Astrocyte of the spinal cord (primary cell): ENCODE results near the gene TSPAN9.

Source experiments
- DNase-seq: peaks from one replicate; pipeline ENCODE4 v3.0.0; 2011; ENCODE audit warnings: low read depth, low spot score
- H3K4me3 ChIP-seq: 2 replicates; pipeline ENCODE4 v1.5.1; 2011; ENCODE audit warnings: low read depth, mild to moderate bottlenecking, low read length, moderate library complexity
- CTCF ChIP-seq: IDR thresholded peaks from 2 replicates; pipeline ENCODE4 v1.5.1; 2012; ENCODE audit warnings: low read depth, mild to moderate bottlenecking, low read length, inconsistent platforms
- in situ Hi-C: cut with HindIII; loops from 2 replicates; pipeline ENCODE4 v1.10.0; 2017; ENCODE audit warnings: low sequenced_read_pairs

Gene TSPAN9

GRCh38 chr12:3167636-3168035 lies 90.5 kb downstream of the TSPAN9 start:
- in situ Hi-C loops = no loop called here
- TF ChIP-seq CTCF = no peak
- H3K4me3 ChIP-seq = no peak overlapping the region
- DNase-seq = no peak

GRCh38 chr12:3168223-3169221 lies 91.3 kb downstream of the TSPAN9 start:
- H3K4me3 ChIP-seq = no peak overlapping the region
- peak; percentile 96 for DNase-seq
- in situ Hi-C loops = no loop called here
- no peak for TF ChIP-seq CTCF

DNA sequence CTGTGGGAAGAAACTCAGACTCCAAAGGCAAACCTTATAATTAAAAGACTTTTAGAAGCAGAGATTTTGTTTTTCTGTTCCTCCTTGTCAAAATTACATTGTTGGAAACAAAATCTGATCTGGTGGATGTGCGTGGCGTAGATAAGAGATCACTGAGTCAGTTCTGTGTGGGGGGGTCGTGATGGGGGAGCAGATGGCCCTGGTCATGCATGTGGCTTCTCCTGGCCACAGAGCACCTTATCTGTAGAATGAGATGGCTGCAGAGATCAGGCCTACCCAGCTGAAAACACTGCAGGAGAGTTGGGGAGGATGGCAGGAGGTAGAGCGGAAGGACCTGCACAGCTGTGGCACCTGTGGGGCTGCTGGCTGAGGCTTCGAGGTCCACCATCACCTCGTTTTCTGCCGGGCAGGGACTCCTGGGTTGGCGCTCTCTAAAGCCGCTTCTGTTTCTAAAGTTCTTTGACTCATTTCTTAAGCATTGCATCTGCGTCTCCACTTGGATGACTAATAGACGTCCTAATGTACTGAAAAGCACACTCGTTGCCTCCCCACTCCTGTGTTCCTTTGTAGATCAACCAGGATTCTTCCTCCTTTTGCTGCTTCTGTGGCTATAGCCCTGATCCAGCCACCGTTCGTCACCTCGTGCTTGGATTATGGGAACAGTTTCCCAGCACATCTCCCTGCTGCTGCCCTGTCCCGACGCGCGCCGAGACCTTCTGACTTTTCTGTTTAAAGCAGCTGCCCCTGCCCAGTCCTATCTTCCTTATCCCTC lies 93.4 kb downstream of the TSPAN9 start:
- DNase-seq = peak; percentile 93
- TF ChIP-seq CTCF = no peak
- in situ Hi-C loops = no loop called here
- H3K4me3 ChIP-seq = no peak overlapping the region

DNA sequence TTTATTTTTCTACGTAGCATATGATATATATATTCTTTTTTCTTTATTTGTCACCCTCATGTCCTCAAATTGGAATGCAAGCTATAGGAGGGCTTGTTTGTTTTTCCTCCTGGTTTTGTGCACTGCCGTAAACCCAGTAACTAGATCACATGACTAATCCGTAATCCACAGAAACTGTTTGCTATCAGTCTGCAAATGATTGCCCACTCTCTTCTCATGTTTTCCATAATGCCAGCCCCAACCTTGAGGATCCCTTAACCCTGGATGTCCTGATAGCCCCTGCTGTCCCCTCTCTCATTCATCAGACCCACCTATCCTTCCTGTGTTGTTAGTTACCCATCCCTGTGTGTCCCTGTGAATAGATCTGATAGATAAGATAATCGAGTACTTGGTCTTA lies 94.0 kb downstream of the TSPAN9 start:
- DNase-seq = peak; percentile 25
- no peak overlapping the region for H3K4me3 ChIP-seq
- in situ Hi-C loops = no loop called here
- no peak for TF ChIP-seq CTCF

- no peak overlapping the region for H3K4me3 ChIP-seq
- DNase-seq = no peak
- TF ChIP-seq CTCF = no peak
- in situ Hi-C loops = no loop called here
Measured at GRCh38 chr12:3172124-3173007, 95.2 kb downstream of the TSPAN9 start.
